Peyer's patch (tissue), 4 donors: Measurements from ENCODE around the gene JADE2. TPM values are rescaled to one million over a fixed set of nuclear protein-coding genes. Genes with fewer than 3 reads are reported as not detected.
A peak's percentile ranks its signal among the peaks of the same experiment; 100 is the strongest.
"Not testable (repeated sequence)": the region's sequence is repeated elsewhere in the genome, so short reads cannot be mapped to it uniquely, and the experiment has no call there.

ENCODE experiments used
- DNase-seq, 3 donors: peaks; one replicate each; pipeline ENCODE4 v3.0.0-alpha.2; 2017 to 2019
- H3K27ac ChIP-seq, 4 donors: fragments of 200-600 bp; sonication (generic); one replicate each; pipeline ENCODE4 v1.5.1; 2016 to 2019
- H3K27me3 ChIP-seq, 2 donors: fragments of 200-600 bp; sonication (generic); one replicate each; pipeline ENCODE4 v1.5.1; 2019
- H3K36me3 ChIP-seq, 3 donors: fragments of 200-600 bp; sonication (generic); one replicate each; pipeline ENCODE4 v1.5.1; 2016 to 2019
- H3K4me1 ChIP-seq, 4 donors: fragments of 200-600 bp; sonication (generic); one replicate each; pipeline ENCODE4 v1.5.1; 2016 to 2019
- H3K4me3 ChIP-seq, 4 donors: fragments of 200-600 bp; sonication (generic); 1 replicate in 3 of 4; 2 replicates in 1 of 4; pipeline ENCODE4 v1.5.1; 2016 to 2019; ENCODE audit warnings: mild to moderate bottlenecking in 1 of 4
- H3K9me3 ChIP-seq, 4 donors: fragments of 200-600 bp; sonication (generic); one replicate each; pipeline ENCODE4 v1.5.1; 2016 to 2019; ENCODE audit warnings: mild to moderate bottlenecking in 1 of 4
- CTCF ChIP-seq, 6 experiments: fragments of 450-650 bp in 4 of 6; fragments of 200-600 bp in 2 of 6; sonication (generic) in 1 of 6; IDR thresholded peaks; one replicate each; pipeline ENCODE4 v1.5.1; 2017 to 2019; ENCODE audit warnings: antibody characterized with exemption in 6 of 6, mild to moderate bottlenecking in 3 of 6, moderate library complexity in 1 of 6
- POLR2A ChIP-seq, 2 donors: fragments of 450-650 bp; IDR thresholded peaks; one replicate each; pipeline ENCODE4 v1.5.1; 2017; ENCODE audit warnings: antibody characterized with exemption in 2 of 2, mild to moderate bottlenecking in 2 of 2, moderate library complexity in 2 of 2
- total RNA-seq, 4 donors: library from RNA; depleted of rRNA; stranded (reverse); fragments of >200 nt; gene quantifications; one replicate each; pipeline ENCODE4 v1.1.0, GENCODE V29; 2016

Gene JADE2
- total RNA-seq, 4 donors from 2014 or later: 51.5 to 77.6 (median 57.4) TPM

GRCh38 chr5:134590992-134591659 is 65.7 kb downstream of the JADE2 start:
- Histone ChIP-seq H3K27me3 (no peaks in the 10 kb centered on the region), H3K4me1 (peaks cover 0 to 17% (median 2%) of the 10 kb centered on the region in 4 donors), H3K4me3 (no peak overlapping the region), H3K9me3 (no peaks in the 10 kb centered on the region), H3K36me3 (no peaks in the 10 kb centered on the region), H3K27ac (peak overlapping the region in 3 of 4 donors; percentile 32 to 85 (median 80))
- peak in 1 of 2 donors; percentile 46 for TF ChIP-seq POLR2A (IDR thresholded peaks at IDR 0.05)
- TF ChIP-seq CTCF (IDR thresholded peaks at IDR 0.05): no peak
- peak in 2 of 3 donors; percentile 86 to 90 for DNase-seq

- DNase-seq: no peak
- no peaks in the 10 kb centered on the region for H3K27me3 ChIP-seq
- H3K36me3 ChIP-seq: no peaks in the 10 kb centered on the region
- no peak for TF ChIP-seq POLR2A (IDR thresholded peaks at IDR 0.05)
- no peak overlapping the region for H3K4me3 ChIP-seq
- H3K4me1 ChIP-seq: peaks cover 0 to 12% (median 0%) of the 10 kb centered on the region in 4 donors
- H3K27ac ChIP-seq: peak overlapping the region in 1 of 4 donors; percentile 85
- no peaks in the 10 kb centered on the region for H3K9me3 ChIP-seq
Observed at GRCh38 chr5:134592141-134592746, 66.8 kb downstream of the JADE2 start.

- Histone ChIP-seq H3K27me3 (no peaks in the 10 kb centered on the region), H3K36me3 (no peaks in the 10 kb centered on the region), H3K4me1 (peaks cover 0 to 12% (median 0%) of the 10 kb centered on the region in 4 donors), H3K4me3 (no peak overlapping the region), H3K9me3 (no peaks in the 10 kb centered on the region), H3K27ac (no peak overlapping the region)
- TF ChIP-seq CTCF (IDR thresholded peaks at IDR 0.05): no peak
- TF ChIP-seq POLR2A (IDR thresholded peaks at IDR 0.05): no peak
- no peak for DNase-seq
Observed at GRCh38 chr5:134594336-134594735, 68.9 kb downstream of the JADE2 start.

- no peaks in the 10 kb centered on the region for H3K9me3 ChIP-seq
- no peaks in the 10 kb centered on the region for H3K36me3 ChIP-seq
- no peak for DNase-seq
- H3K27ac ChIP-seq: no peak overlapping the region
- peaks cover 0 to 12% (median 0%) of the 10 kb centered on the region in 4 donors for H3K4me1 ChIP-seq
- H3K27me3 ChIP-seq: no peaks in the 10 kb centered on the region
- H3K4me3 ChIP-seq: no peak overlapping the region
- TF ChIP-seq POLR2A (IDR thresholded peaks at IDR 0.05) (no peak), CTCF (IDR thresholded peaks at IDR 0.05) (no peak)
Observed at GRCh38 chr5:134594797-134595457, 69.5 kb downstream of the JADE2 start.

GRCh38 chr5:134595458-134595838 is 70.0 kb downstream of the JADE2 start:
- no peak for TF ChIP-seq POLR2A (IDR thresholded peaks at IDR 0.05)
- H3K4me3 ChIP-seq: no peak overlapping the region
- no peaks in the 10 kb centered on the region for H3K36me3 ChIP-seq
- peaks cover 0 to 12% (median 0%) of the 10 kb centered on the region in 4 donors for H3K4me1 ChIP-seq
- no peak overlapping the region for H3K27ac ChIP-seq
- no peak for DNase-seq
- H3K9me3 ChIP-seq: no peaks in the 10 kb centered on the region
- H3K27me3 ChIP-seq: no peaks in the 10 kb centered on the region

GRCh38 chr5:134599820-134600219 is 74.3 kb downstream of the JADE2 start:
- H3K27me3 ChIP-seq, H3K4me1 ChIP-seq, H3K27ac ChIP-seq, DNase-seq, H3K4me3 ChIP-seq, H3K9me3 ChIP-seq: not testable (repeated sequence)
- H3K36me3 ChIP-seq: peaks cover 0 to 19% (median 0%) of the 10 kb centered on the region in 3 donors

DNA sequence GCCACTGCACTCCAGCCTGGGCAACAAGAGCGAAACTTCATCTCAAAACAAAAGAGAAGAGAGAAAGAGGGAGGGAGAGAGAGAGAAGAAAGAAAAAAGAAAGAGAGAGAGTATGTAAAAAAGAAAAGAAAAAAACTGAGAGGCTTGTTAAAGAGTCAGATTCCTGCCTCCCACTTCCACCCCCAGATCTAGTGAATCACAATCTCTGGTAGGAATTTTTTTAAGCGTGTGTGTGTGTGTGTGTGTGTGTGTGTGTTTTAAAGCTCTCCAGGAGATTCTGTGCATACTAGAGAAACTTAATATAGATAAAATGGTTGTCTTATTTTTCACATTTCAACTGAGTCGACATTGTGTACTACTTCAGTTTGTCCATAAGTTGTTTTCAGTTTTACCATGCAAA is 75.1 kb downstream of the JADE2 start:
- Histone ChIP-seq H3K27me3 (no peaks in the 10 kb centered on the region), H3K4me3 (no peak overlapping the region), H3K9me3 (no peaks in the 10 kb centered on the region), H3K36me3 (peaks cover 0 to 26% (median 0%) of the 10 kb centered on the region in 3 donors), H3K4me1 (no peaks in the 10 kb centered on the region), H3K27ac (no peak overlapping the region)
- DNase-seq: no peak
- TF ChIP-seq CTCF (IDR thresholded peaks at IDR 0.05) (no peak), POLR2A (IDR thresholded peaks at IDR 0.05) (no peak)
